ENCODE data around the gene IMPA2.
"Not testable (repeated sequence)": the region's sequence is repeated elsewhere in the genome, so short reads cannot be mapped to it uniquely, and the experiment has no call there.

IMPA2 gene

DNA sequence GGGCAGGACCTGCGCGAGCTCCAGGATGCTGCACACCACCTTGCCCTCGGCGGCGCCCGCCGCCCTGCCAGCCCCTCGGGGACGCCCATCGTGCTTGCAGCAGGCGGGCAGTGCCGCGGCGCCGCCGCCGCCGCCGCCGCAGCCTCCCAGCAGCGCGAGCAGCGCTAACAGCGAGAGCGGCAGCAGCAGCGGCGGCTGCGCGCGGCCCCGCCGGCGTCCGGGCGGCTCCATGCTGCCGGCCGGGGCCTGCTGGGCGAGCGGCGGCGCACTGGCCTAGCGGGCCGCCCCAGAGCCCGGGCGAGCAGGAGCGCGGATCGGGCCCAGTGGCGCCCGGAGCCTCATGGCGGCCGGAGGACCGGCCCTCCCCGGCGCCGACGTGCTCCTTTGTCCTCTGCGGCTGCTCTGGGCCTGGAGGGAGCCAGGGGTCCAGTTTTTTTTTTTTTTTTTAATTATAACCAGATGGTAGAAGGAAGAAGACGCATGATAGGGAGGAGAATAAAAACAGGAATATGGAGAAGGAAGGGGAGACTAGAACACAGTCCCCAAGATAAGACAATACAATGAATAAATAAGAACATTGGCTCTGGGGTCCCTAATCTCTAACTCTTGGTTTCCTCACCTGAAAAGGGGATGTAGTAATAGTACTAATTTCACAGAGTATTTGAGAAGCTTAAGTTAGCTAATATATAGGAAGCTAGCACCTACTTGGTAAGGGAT lies 95.3 kb downstream of the IMPA2 start:
- peak; percentile 17 for DNase-seq (ENCODE audit: low read depth)

DNA sequence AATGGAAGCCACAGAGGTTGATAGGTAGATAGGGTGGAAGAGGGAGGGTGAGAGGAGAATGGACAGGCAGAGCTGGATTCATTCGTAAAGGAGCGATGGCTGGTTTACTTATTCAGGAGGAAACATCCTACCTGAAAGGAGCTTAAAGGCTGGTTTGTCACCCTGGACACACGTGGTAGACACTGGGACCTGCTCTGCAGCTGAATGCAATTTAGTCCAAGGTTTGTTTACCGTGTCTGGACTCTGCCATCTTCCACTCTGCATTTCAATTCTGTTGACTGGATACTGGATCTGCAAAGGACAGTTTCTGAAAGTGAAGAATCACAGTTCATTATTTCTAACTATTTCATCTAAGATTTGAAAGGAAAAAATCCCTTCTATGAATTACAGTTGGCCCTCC lies 96.7 kb downstream of the IMPA2 start:
- not testable (repeated sequence) for DNase-seq (ENCODE audit: low read depth)

DNA sequence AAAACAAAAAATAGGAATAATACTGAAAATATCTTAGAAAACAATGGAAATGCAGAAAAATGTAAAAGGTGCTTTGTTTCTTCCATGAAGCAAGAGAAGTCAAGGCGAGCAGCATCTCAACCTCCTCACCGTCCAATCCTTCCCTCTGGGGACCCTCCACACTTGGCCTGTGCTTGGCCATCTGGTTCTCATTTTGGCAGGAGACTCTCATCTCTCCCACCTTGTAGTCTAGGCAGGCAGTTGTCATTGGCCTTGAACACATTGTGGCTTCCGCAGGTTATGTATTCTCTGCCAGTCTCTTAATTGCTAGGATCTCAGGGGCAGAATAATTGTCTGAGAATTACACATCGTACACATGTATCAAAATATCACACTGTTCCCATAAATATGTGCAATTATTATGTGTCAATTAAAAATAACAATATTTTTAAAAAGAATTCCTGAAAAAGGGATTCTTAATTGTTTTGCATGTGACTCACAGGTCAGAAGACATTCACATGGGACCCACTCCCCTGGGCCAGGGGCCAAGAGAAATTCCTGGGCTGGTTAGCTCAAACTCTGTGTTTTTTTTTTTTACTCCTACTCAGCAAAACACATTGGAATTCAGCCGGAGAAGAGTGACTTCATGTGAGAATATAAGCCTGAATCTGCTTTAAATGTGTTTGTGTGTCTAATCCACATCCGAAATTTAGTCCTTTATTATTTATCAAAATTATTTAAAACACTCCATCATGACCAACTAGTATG lies 98.4 kb downstream of the IMPA2 start:
- no peak for DNase-seq (ENCODE audit: low read depth)
